ENCODE data around the gene RAD51. TPM values are rescaled to one million over a fixed set of nuclear protein-coding genes. Genes with fewer than 3 reads are reported as not detected.

RAD51 gene
- total RNA-seq, 1 experiment from 2014 or later, result 22.5 TPM

DNA sequence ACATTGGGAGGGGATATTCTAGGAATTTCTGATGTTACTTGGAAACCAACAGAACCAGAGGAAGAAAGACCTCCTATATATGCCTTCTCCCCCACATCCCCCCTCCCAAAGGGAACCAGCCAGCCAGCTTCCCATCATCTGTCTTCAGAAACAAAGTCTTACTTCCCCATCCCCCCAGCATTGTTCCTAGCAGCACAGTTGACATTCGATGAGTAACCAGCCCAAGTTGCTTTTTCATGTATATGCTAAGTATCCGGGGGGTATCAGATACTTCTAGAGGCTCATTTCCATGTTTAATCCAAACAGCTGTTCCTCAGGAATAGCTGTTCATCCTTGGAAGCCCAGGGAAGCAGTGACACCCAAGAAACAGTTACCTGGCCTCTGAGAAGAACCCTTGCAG is 44.1 kb downstream of the RAD51 start:
- H3F3A ChIP-seq (ENCODE audit: insufficient read depth, low read depth), result no peaks in the 10 kb centered on the region
- no peaks in the 10 kb centered on the region for H3K79me2 ChIP-seq (ENCODE audit: low read depth)
- H3K36me3 ChIP-seq (ENCODE audit: low read depth), result no peaks in the 10 kb centered on the region; the same call in 1 of the 2 replicates
- H3K9me2 ChIP-seq (ENCODE audit: insufficient read depth), result no peaks in the 10 kb centered on the region
- no peak for DNase-seq
- no TSS peak for BruUV-seq (replicated peaks)
- no peaks in the 10 kb centered on the region for H3K9me3 ChIP-seq (ENCODE audit: insufficient read depth, low read depth)
- ChIA-PET CTCF (no interaction called here), POLR2A (ENCODE audit: unreplicated experiment) (interaction anchor here (0.6 kb wide), 1 partner anchor 70 kb away, joined by 12 read pairs; no protein-coding TSS in a partner anchor)
- H3K4me1 ChIP-seq (replicated peaks; ENCODE audit: insufficient read depth), result no peaks in the 10 kb centered on the region
- H3K27ac ChIP-seq, result no peak overlapping the region
- no peak overlapping the region for H2AFZ ChIP-seq
- H3K4me2 ChIP-seq, result no peak overlapping the region
- H3K4me3 ChIP-seq, result no peak overlapping the region
- no peaks in the 10 kb centered on the region for H4K20me1 ChIP-seq (ENCODE audit: insufficient read depth)
- H3K27me3 ChIP-seq (ENCODE audit: insufficient read depth, low read depth), result no peaks in the 10 kb centered on the region
- TF ChIP-seq EZH2 (IDR thresholded peaks at IDR 0.05; ENCODE audit: low read depth), result no peak
- TF ChIP-seq, protein P1, sequence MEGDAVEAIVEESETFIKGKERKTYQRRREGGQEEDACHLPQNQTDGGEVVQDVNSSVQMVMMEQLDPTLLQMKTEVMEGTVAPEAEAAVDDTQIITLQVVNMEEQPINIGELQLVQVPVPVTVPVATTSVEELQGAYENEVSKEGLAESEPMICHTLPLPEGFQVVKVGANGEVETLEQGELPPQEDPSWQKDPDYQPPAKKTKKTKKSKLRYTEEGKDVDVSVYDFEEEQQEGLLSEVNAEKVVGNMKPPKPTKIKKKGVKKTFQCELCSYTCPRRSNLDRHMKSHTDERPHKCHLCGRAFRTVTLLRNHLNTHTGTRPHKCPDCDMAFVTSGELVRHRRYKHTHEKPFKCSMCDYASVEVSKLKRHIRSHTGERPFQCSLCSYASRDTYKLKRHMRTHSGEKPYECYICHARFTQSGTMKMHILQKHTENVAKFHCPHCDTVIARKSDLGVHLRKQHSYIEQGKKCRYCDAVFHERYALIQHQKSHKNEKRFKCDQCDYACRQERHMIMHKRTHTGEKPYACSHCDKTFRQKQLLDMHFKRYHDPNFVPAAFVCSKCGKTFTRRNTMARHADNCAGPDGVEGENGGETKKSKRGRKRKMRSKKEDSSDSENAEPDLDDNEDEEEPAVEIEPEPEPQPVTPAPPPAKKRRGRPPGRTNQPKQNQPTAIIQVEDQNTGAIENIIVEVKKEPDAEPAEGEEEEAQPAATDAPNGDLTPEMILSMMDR (conservative IDR thresholded peaks at IDR 0.05), result no peak
- intact Hi-C loops (cut with micrococcal nuclease; ENCODE audit: unreplicated experiment), result no loop called here

DNA sequence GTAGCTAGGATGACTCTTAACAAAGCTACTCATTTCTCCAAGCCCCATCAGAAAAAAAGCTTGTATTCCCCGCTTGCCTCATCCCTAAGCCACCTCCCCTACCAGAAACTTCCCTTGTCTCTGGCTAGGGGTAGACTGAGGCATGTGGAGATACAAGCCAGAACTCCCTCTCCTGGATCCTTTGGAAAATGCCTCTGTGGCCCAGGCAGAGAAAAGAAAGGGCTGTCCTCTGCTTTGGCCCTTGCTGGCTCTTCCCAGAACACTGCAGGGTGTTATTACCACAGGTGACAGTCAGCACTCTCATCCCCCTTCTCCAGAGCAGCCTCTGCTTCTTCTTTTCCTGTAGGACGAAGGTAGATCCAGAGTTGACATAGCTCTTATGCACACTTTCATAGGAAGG is 44.9 kb downstream of the RAD51 start:
- Histone ChIP-seq H3K79me2 (ENCODE audit: low read depth) (no peaks in the 10 kb centered on the region), H3K4me1 (replicated peaks; ENCODE audit: insufficient read depth) (no peaks in the 10 kb centered on the region), H3K4me3 (no peak overlapping the region), H3K27me3 (ENCODE audit: insufficient read depth, low read depth) (no peaks in the 10 kb centered on the region), H3F3A (ENCODE audit: insufficient read depth, low read depth) (no peaks in the 10 kb centered on the region), H3K4me2 (no peak overlapping the region), H3K27ac (no peak overlapping the region), H3K9me2 (ENCODE audit: insufficient read depth) (no peaks in the 10 kb centered on the region), H3K9me3 (ENCODE audit: insufficient read depth, low read depth) (no peaks in the 10 kb centered on the region), H4K20me1 (ENCODE audit: insufficient read depth) (no peaks in the 10 kb centered on the region), H3K36me3 (ENCODE audit: low read depth) (no peaks in the 10 kb centered on the region; the same call in 1 of the 2 replicates), H2AFZ (no peak overlapping the region)
- BruUV-seq (replicated peaks), result no TSS peak
- DNase-seq, result no peak
- ChIA-PET CTCF (no interaction called here), POLR2A (ENCODE audit: unreplicated experiment) (no interaction called here)
- TF ChIP-seq EZH2 (IDR thresholded peaks at IDR 0.05; ENCODE audit: low read depth), result no peak
- TF ChIP-seq, protein P1 (conservative IDR thresholded peaks at IDR 0.05), result no peak
- intact Hi-C loops (cut with micrococcal nuclease; ENCODE audit: unreplicated experiment), result no loop called here

- Histone ChIP-seq H3K9me3 (ENCODE audit: insufficient read depth, low read depth) (no peaks in the 10 kb centered on the region), H4K20me1 (ENCODE audit: insufficient read depth) (no peaks in the 10 kb centered on the region), H3K4me3 (no peak overlapping the region), H3K79me2 (ENCODE audit: low read depth) (no peaks in the 10 kb centered on the region), H3K9me2 (ENCODE audit: insufficient read depth) (no peaks in the 10 kb centered on the region), H2AFZ (no peak overlapping the region), H3K27ac (no peak overlapping the region), H3F3A (ENCODE audit: insufficient read depth, low read depth) (peaks cover 9% of the 10 kb centered on the region; the same call in 1 of the 2 replicates), H3K4me1 (replicated peaks; ENCODE audit: insufficient read depth) (no peaks in the 10 kb centered on the region), H3K27me3 (ENCODE audit: insufficient read depth, low read depth) (no peaks in the 10 kb centered on the region), H3K36me3 (ENCODE audit: low read depth) (no peaks in the 10 kb centered on the region), H3K4me2 (no peak overlapping the region)
- POLR2A ChIA-PET (ENCODE audit: unreplicated experiment), result interaction anchor here (0.6 kb wide), 1 partner anchor 74 kb away, joined by 3 read pairs; no protein-coding TSS in a partner anchor
- CTCF ChIA-PET, result no interaction called here
- BruUV-seq (replicated peaks), result no TSS peak
- no peak for DNase-seq
- intact Hi-C loops (cut with micrococcal nuclease; ENCODE audit: unreplicated experiment), result no loop called here
- TF ChIP-seq, protein P1 (conservative IDR thresholded peaks at IDR 0.05), result no peak
These were observed 48.5 kb downstream of the RAD51 start for GRCh38 chr15:40743485-40743901.

All from PC-9 (cell line).